Gastrocnemius medialis (tissue), 4 donors: ENCODE measurements around the gene TRIM48.
"Not testable (repeated sequence)": the region's sequence is repeated elsewhere in the genome, so short reads cannot be mapped to it uniquely, and the experiment has no call there.

Source experiments
- POLR2A ChIP-seq, 2 donors: fragments of 450-650 bp; IDR thresholded peaks; one replicate each; pipeline ENCODE4 v1.6.1; 2017; ENCODE audit warnings: antibody characterized with exemption in 2 of 2, mild to moderate bottlenecking in 2 of 2, moderate library complexity in 2 of 2
- TF ChIP-seq, protein P1 (sequence below), 5 experiments: fragments of 450-650 bp in 3 of 5; fragments of 200-600 bp in 2 of 5; sonication (generic) in 2 of 5; IDR thresholded peaks in 4 of 5; conservative IDR thresholded peaks in 1 of 5; 1 replicate in 4 of 5; 2 replicates in 1 of 5; pipeline ENCODE4 v1.5.1; 2016 to 2019; ENCODE audit warnings: antibody characterized with exemption in 5 of 5, mild to moderate bottlenecking in 3 of 5, moderate library complexity in 3 of 5

DNA sequence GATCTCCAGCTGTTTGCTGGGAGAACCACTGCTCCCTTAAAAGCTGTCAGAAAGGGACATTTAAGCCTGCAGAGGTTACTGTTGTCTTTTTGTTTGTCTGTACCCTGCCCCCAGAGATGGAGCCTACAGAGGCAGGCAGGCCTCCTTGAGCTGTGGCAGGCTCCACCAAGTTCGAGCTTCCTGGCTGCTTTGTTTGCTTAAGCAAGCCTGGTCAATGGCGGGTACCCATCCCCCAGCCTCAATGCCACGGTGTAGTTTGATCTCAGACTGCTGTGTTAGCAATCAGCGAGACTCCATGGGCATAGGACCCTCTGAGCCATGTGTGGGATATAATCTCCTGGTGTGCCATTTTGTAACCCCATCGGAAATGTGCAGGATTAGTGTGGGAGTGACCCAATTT is 23.6 kb upstream of the TRIM48 start:
- TF ChIP-seq, protein P1, sequence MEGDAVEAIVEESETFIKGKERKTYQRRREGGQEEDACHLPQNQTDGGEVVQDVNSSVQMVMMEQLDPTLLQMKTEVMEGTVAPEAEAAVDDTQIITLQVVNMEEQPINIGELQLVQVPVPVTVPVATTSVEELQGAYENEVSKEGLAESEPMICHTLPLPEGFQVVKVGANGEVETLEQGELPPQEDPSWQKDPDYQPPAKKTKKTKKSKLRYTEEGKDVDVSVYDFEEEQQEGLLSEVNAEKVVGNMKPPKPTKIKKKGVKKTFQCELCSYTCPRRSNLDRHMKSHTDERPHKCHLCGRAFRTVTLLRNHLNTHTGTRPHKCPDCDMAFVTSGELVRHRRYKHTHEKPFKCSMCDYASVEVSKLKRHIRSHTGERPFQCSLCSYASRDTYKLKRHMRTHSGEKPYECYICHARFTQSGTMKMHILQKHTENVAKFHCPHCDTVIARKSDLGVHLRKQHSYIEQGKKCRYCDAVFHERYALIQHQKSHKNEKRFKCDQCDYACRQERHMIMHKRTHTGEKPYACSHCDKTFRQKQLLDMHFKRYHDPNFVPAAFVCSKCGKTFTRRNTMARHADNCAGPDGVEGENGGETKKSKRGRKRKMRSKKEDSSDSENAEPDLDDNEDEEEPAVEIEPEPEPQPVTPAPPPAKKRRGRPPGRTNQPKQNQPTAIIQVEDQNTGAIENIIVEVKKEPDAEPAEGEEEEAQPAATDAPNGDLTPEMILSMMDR (IDR thresholded peaks at IDR 0.05 in 4 of 5, conservative IDR thresholded peaks at IDR 0.05 in 1 of 5), result not testable (repeated sequence)
- TF ChIP-seq POLR2A (IDR thresholded peaks at IDR 0.05), result not testable (repeated sequence)
